Renal cortex interstitium (tissue), 11 donors: Measurements from ENCODE around the gene SORCS2. TPM values are rescaled to one million over a fixed set of nuclear protein-coding genes. Genes with fewer than 3 reads are reported as not detected.

Source experiments
- DNase-seq, 11 donors: peaks; one replicate each; pipeline ENCODE4 v3.0.0-alpha.2; 2013; ENCODE audit warnings: low read depth in 9 of 11, low spot score in 4 of 11; ENCODE audit errors: extremely low read depth in 1 of 11
- polyA plus RNA-seq, 3 donors: library from polyadenylated mRNA; unstranded; fragments of 120-200 nt; gene quantifications; one replicate each; pipeline ENCODE4 v1.2.1, GENCODE V29; 2013; ENCODE audit not compliant: insufficient read length in 3 of 3

Gene SORCS2
- polyA plus RNA-seq, 3 donors = 8.3 to 13.3 (median 9.9) TPM

DNA sequence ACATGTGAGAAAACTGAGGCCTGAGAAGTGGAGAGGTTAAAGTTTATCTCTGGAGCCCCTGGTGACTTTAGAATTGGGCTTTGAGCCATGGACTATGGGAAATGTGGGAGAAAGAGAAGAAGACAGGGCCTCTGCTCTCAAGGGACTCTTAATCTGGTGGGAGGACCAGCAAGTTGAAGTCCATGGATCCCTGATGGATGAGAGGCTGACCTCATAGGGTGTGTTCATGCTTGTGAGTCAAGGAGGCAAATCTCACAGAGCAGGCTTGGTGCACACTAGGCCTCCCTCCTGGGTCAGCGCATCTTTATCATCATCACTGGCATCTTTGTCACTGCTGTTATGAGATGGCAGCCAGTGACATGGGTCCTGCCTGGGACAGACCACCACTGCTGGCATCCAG lies 535.4 kb downstream of the SORCS2 start:
- DNase-seq = no peak

DNA sequence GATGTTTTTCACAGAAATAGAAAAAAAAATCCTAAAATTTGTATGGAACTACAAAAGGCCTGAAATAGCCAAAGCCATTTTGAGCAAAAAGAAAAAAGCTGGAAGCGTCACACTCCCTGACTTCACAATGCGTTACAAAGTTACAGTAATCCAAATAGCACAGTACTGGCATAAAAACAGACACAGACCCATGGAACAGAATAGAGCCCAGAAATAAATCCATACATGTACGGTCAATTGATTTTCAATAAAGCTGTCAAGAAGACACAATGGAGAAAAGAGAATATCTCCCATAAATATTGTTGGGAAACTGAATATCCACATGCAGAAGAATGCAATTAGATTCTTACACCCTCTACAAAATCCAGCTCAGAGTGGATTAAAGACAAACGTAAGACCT lies 539.1 kb downstream of the SORCS2 start:
- DNase-seq = no peak

DNA sequence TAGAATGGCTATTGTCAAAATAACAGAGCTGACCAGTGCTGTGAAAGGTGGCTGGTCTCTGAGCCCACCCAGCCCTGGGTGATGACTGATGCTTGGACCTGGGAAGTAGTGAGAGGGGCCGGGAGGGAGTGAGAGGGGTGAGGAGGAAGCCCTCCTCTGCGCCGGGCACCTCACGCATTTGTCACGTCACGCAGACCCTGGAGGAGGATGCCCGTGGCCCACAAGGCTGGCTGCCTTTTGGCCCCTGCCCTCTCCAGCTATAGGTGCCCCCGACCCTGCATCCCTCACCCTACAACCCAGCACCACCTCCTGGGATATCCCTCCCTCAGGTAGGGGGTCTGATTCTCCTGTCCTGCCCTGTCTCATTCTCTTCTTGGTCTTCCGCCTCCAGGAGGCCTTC lies 539.9 kb downstream of the SORCS2 start:
- no peak for DNase-seq

- no peak for DNase-seq
Observed at GRCh38 chr4:7733201-7733600, 540.9 kb downstream of the SORCS2 start.

DNA sequence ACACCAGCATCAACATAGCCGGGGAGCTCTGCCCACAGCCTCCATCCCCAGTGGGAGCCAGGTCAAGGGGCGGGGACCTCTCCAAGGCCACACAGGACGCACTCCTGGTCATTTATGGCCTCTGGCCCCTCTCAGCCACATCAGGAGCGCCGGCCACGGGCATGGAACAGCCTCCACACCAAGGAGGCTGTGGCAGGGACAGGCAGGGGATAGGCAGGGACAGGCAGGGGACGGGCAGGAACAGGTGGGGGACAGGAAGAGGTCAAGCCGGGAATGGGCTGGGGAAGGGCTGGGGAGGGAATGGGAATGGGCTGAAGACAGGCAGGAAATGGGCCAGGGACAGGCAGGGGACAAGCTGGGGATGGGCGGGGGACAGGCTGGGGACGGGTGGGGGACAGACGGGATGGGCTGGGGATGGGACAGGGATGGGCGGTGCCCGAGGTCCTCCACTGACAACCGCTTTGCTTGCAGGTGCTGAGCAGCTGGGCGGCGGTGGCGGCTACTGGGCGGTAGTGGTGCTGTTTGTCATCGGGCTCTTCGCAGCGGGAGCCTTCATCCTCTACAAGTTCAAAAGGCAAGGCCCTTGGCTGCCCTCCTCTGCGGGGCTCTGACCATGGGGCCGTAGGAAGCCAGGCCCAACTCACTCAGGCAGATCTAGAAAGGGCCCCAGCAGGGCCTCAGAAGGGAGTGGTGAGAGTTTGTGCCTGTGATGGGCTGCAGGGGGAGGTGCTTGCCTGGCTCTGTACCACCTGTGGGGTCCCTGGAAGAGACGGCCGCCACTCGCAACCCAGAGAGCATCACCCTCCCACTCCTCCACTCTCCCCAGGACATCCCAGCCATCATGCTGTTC lies 541.7 kb downstream of the SORCS2 start:
- no peak for DNase-seq

DNA sequence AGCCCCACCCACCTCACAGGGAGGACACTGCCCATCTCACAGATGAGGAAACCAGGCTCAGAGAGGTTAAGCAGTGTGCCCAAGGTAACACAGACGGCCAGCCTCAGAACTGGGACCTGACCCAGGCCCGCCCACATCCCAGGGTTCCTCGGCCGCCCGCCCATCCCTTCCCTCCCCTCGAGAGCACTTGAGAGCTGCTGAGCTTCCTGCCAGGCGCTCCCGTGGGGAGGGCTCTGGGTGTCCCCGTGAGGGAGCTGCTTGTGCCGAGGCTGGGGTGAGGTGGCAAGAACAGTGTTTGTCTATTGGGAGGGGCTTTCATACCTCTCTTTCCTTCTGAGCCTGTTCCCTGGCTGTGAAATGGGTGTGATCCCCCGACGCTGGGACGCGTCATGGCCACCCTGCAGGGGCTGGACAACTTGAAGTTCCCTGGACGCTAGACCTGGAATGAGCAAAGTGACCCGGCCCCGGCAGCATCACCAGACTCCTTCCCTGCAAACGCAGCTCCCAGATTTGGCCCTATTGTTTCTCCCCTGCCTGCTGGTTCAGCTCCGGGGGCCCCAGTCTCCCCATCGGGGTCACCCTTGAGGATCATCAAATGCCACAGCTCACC lies 542.4 kb downstream of the SORCS2 start:
- DNase-seq = no peak

GRCh38 chr4:7735395-7735794 lies 543.1 kb downstream of the SORCS2 start:
- no peak for DNase-seq

DNA sequence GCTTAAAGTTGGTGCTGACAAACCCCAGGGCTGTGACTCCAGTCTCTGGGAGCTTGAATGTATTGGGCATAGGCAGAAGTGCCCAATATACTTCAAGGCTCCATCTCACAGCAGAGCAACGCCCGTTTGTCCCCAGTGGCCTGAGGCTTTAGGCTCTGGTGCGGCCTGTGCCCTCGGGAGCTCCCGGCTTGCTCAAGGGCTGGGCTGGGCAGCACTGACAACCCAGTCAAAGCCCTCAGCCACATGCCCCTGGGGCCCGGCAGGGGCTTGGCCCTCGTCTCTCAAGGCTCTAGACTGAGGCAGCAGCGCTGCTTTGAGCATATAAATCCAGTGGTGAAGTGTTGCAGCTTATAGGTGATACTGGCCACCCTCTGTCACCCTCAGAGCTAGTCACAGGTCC lies 543.6 kb downstream of the SORCS2 start:
- no peak for DNase-seq

DNA sequence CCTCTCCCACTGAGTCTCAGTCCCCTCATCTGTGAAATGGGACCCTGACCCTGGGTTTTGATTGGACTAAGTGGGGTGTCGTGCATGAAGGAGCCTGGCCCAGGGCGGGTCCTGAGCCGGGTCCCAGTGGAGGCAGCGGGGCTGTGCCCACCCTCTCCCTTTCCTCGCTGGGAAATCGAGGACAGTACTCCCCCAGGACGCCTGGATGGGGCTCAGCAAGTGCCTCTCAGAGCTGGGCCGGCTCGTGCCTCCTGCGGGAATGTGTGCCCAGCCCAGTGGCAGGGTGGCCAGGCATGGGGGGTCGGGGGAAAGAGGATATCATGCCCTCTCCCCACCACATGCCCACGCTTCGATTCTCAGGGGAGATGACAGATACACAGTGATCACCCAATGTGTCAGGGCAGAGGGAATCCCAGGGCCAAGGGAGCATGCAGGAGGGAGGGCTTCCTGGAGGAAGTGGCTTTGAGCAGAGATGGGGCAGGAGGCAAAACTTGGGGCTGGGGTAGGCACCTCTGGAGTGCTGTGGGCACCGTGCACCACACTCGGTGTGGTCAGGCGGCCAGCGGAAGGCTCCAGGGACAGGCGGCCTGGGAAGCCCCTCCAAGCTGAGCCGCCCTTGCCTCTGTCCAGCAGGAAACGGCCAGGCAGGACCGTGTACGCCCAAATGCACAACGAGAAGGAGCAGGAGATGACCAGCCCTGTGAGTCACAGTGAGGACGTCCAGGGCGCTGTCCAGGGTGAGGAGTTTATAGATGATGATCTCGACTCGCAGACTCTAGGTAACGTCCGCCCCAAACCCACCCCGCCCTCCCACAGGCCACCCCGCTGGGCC lies 544.3 kb downstream of the SORCS2 start:
- peak in 3 of 11 donors; percentile 28 to 46 (median 29) for DNase-seq

DNA sequence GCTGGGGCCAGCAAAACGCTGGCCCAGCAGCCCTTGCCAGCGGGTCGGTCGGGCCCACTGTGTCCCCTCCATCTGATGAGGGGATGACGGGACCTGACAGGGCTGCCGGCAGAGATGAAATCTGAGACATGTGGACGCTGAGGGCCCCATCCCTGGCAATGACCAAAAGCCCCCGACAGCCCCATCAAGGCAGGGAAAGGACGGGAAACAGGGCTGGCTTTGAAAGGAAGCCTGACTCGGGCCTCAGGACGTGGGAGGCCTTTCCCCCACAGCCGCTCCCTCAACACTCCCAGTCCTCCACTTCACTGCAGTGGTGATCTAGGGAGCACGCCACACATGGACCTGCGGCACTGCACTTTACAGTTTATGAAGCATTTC lies 544.9 kb downstream of the SORCS2 start:
- DNase-seq = no peak

GRCh38 chr4:7737752-7738457 lies 545.6 kb downstream of the SORCS2 start:
- DNase-seq = no peak

DNA sequence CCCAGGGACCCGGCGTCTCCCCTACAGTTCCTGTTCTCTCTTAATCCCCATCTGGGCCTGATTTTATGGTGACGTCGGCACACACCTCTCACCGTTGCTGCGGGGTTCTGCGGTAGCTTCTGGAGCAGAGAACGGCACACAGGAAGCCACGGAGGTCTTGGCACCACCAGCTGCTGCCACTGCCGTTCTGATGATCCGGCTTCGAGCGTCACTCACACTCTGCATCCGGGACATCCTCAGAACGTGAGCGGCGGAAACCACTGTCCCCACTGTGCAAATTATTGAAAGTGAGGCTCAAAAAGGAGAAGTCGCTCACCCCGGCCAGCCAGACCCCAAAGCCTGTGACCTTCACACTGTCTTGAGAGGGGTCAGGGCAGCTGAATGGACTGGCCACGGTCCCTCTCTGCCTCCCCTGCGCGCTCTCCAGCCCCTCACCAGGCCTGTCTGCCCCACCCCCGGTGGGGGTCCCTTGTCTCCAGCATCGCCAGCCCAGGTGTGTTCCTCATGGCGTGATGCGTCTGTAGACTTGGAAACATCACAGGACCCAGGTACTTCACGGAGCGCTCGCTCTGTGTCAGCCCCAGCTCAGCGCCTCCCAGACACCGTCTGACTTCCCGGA lies 546.2 kb downstream of the SORCS2 start:
- DNase-seq = no peak

GRCh38 chr4:7739077-7739917 lies 547.0 kb downstream of the SORCS2 start:
- no peak for DNase-seq

DNA sequence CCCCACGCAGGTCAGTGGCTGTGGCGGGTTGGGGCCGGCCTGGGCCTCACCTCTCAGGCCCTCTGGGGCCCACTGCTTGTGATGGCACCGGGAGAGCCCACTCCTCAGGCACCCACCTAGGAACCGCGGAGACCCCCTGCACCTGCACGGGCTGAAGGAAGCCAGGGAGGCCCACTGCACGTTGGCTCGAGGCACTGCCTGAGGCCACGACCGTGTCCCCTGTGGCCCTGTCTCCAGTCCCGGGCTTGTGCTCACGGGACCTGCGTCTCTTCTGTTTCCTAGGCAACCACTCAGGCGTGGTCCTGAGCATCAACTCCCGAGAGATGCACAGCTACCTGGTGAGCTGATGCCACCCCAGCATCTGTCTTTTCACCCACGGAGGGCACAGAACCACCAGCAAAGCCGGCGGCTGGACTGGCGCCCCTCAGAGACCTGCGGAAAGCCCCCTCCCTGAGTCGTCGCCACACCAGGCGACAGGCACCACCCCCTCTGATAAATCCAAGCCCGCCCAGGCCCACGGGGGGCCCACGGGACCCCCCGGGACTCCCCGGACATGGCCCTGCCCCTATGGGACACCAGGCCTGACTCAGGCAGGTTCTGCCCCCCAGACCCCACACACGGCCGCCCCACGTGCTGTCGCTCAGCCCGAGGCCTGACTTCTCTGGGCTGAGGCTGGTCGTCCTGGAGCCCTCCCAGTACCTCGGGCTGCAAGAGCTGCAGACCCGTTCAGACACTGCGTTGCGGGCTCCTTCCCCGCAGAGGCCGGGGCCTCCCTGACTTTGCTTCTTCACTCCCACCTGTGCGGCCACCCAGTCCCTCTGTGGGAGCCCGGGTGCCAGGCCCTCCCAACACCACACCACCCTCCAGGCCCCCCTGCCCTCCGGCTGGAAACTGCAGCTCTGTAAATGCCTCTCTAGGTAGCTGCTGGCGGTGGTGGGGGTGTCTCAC lies 547.9 kb downstream of the SORCS2 start:
- no peak for DNase-seq

DNA sequence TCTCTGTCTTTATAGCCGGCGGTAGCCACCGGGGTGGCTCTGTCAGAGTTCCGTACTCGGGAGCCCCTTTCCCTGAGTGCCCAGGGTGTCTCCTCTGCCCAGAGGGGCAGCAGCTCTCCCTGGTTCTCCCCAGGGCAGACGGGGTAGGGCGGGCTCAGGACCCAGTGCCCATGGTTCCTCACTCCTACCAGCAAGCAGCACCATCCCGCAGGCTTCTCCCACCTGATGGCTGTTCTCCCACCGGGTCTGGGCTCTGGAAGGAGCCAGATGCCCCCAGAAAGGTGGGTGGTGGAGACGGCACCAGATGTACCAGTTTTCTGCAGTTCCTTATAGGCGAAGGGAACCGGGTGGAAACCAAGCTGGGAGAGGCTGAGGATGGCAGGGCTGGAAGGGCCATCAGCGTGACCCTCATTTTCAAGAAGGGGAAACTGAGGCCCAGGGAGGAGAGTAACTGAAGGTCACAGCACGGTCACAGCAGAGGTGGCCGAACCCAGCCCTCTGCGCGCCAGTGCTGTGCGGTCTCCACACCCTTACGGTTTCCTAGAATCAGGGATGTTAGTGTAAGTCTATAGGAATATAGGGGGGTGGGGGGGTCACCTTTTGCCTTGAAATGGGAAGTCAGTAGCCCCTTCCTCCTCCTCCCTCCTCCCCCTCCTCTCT lies 548.7 kb downstream of the SORCS2 start:
- DNase-seq = no peak

GRCh38 chr4:7741946-7742806 lies 549.8 kb downstream of the SORCS2 start:
- no peak for DNase-seq
